CD14-positive monocyte (primary cell): ENCODE data around the gene MARCKS. TPM values are rescaled to one million over a fixed set of nuclear protein-coding genes. Genes with fewer than 3 reads are reported as not detected.

Experiments used
- DNase-seq, 3 donors: peaks; one replicate each; pipeline ENCODE4 v3.0.0-alpha.2; 2011 to 2022
- H2AFZ ChIP-seq: 2 replicates; pipeline ENCODE4 v1.6.0; 2012; ENCODE audit warnings: mild to moderate bottlenecking, low read depth, low read length, inconsistent platforms; ENCODE audit not compliant: insufficient read depth, poor library complexity, severe bottlenecking
- H3K27ac ChIP-seq, 2 donors: 1 replicate in 1 of 2; 2 replicates in 1 of 2; pipeline ENCODE4 v1.5.1; 2012 to 2013; ENCODE audit warnings: low read length in 2 of 2, control low read depth in 1 of 2, inconsistent platforms in 1 of 2, low read depth in 1 of 2, mild to moderate bottlenecking in 1 of 2
- H3K27me3 ChIP-seq, 2 donors: one replicate each; pipeline versions ENCODE4 v1.6.0 to v1.6.1; 2011 to 2013; ENCODE audit warnings: low read length in 2 of 2; ENCODE audit not compliant: control insufficient read depth in 2 of 2, insufficient read depth in 2 of 2
- H3K36me3 ChIP-seq, 2 donors: replicated peaks in 1 of 2; 1 replicate in 1 of 2; 2 replicates in 1 of 2; pipeline versions ENCODE4 v1.5.1 to v1.6.1; 2012 to 2013; ENCODE audit warnings: low read length in 2 of 2, control low read depth in 1 of 2, inconsistent platforms in 1 of 2, mild to moderate bottlenecking in 1 of 2; ENCODE audit not compliant: insufficient read depth in 2 of 2, control insufficient read depth in 1 of 2
- H3K4me1 ChIP-seq, 2 donors: 1 replicate in 1 of 2; 2 replicates in 1 of 2; pipeline versions ENCODE4 v1.5.1 to v1.6.1; 2012 to 2013; ENCODE audit warnings: low read length in 2 of 2, control low read depth in 1 of 2, inconsistent platforms in 1 of 2, mild to moderate bottlenecking in 1 of 2, moderate library complexity in 1 of 2; ENCODE audit not compliant: insufficient read depth in 2 of 2, control insufficient read depth in 1 of 2
- H3K4me2 ChIP-seq: replicated peaks from 2 replicates; pipeline ENCODE3; 2012; ENCODE audit warnings: low read length, moderate library complexity, mild to moderate bottlenecking; ENCODE audit not compliant: poor library complexity, severe bottlenecking; ENCODE audit errors: extremely low read depth
- H3K4me3 ChIP-seq, 3 experiments: fragments of 200-600 bp in 1 of 3; sonication (generic) in 1 of 3; replicated peaks in 1 of 3; 1 replicate in 2 of 3; 2 replicates in 1 of 3; pipeline ENCODE4 v1.5.1; 2011 to 2013; ENCODE audit warnings: low read length in 3 of 3, mild to moderate bottlenecking in 3 of 3, control low read depth in 2 of 3, low read depth in 2 of 3, inconsistent platforms in 1 of 3, moderate library complexity in 1 of 3
- H3K79me2 ChIP-seq: 2 replicates; pipeline ENCODE4 v1.6.0; 2012; ENCODE audit warnings: mild to moderate bottlenecking, control low read depth, inconsistent platforms, low read length, moderate library complexity; ENCODE audit not compliant: insufficient read depth
- H3K9ac ChIP-seq: 2 replicates; pipeline ENCODE4 v1.6.0; 2017; ENCODE audit warnings: low read length, mild to moderate bottlenecking; ENCODE audit not compliant: insufficient read depth, poor library complexity, severe bottlenecking
- H3K9me3 ChIP-seq, 2 donors: replicated peaks in 1 of 2; 1 replicate in 1 of 2; 2 replicates in 1 of 2; pipeline versions ENCODE4 v1.5.1 to v1.6.1; 2012 to 2013; ENCODE audit warnings: low read length in 2 of 2, control low read depth in 1 of 2; ENCODE audit not compliant: control insufficient read depth in 1 of 2, insufficient read depth in 1 of 2
- H4K20me1 ChIP-seq: 2 replicates; pipeline ENCODE4 v1.6.0; 2012; ENCODE audit warnings: mild to moderate bottlenecking, low read length, control low read depth, moderate library complexity; ENCODE audit not compliant: insufficient read depth
- H3K27ac Mint-ChIP-seq, 7 donors: one replicate each; pipeline ENCODE4 v1.8.0; 2020; ENCODE audit warnings: mild to moderate bottlenecking in 7 of 7, mixed read lengths in 7 of 7, moderate library complexity in 6 of 7, inconsistent platforms in 2 of 7
- H3K27me3 Mint-ChIP-seq, 3 donors: one replicate each; pipeline ENCODE4 v1.8.0; 2021 to 2022; ENCODE audit warnings: low read depth in 3 of 3, mild to moderate bottlenecking in 3 of 3, mixed read lengths in 3 of 3, moderate library complexity in 3 of 3, inconsistent platforms in 1 of 3
- H3K36me3 Mint-ChIP-seq, 2 donors: one replicate each; pipeline ENCODE4 v1.8.0; 2020; ENCODE audit warnings: mixed read lengths in 2 of 2, inconsistent platforms in 1 of 2, mild to moderate bottlenecking in 1 of 2
- H3K4me1 Mint-ChIP-seq: one replicate; pipeline ENCODE4 v1.8.0; 2020; ENCODE audit warnings: mild to moderate bottlenecking, mixed read lengths
- H3K4me3 Mint-ChIP-seq, 2 donors: one replicate each; pipeline ENCODE4 v1.8.0; 2020; ENCODE audit warnings: mild to moderate bottlenecking in 2 of 2, mixed read lengths in 2 of 2, moderate library complexity in 1 of 2
- H3K9me3 Mint-ChIP-seq, 7 donors: one replicate each; pipeline ENCODE4 v1.8.0; 2020 to 2022; ENCODE audit warnings: mixed read lengths in 7 of 7, mild to moderate bottlenecking in 6 of 7, moderate library complexity in 6 of 7, inconsistent platforms in 2 of 7
- CTCF ChIP-seq: fragments of 200-600 bp; IDR thresholded peaks from one replicate; pipeline ENCODE4 v1.8.0; 2022; ENCODE audit warnings: antibody characterized with exemption, mild to moderate bottlenecking
- WGBS: methylation state at CpG from one replicate; pipeline ENCODE4 v1.1.5; 2013; ENCODE audit warnings: missing lambda C conversion rate; ENCODE audit not compliant: insufficient coverage; 5-methylcytosine and 5-hydroxymethylcytosine counted together
- intact Hi-C, 2 donors: fragments of 100-400 bp; cut with micrococcal nuclease; formaldehyde crosslinking; loops; one replicate each; pipeline versions ENCODE4 v1.15.0 to v1.15.1; 2023
- polyA plus RNA-seq, 3 donors: library from polyadenylated mRNA; depleted of rRNA in 1 of 3; unstranded in 2 of 3; stranded (reverse) in 1 of 3; fragments of 300-500 nt in 2 of 3; fragments of >200 nt in 1 of 3; fragmentation: Illumina TruSeq in 2 of 3; gene quantifications; 1 replicate in 2 of 3; 2 replicates in 1 of 3; pipeline ENCODE4 v1.2.3, GENCODE V29; 2012 to 2021

Gene MARCKS
- polyA plus RNA-seq, 3 donors: 12.1 to 22.9 (median 14.4) TPM

DNA sequence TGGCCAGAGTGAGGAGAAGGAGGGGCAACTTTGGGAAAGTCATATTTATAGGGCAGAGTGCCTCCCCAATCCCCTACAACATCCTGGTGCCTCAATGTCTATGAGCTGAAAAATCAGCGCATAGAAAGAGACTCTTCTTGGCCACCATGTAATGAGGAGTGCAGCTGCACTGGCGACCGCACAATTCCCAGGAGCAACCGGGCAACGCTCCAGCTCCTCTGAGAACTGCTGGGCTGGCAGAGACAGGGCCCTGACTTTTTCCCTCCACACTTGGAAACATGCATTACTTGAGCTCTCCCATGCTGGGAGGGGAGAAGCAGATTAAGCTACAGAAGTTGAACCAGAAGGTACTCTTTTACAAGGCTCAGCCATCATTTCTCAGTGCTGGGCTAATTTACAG, 31.4 kb upstream of the MARCKS start:
- Histone ChIP-seq H3K4me1 (peaks cover 5 to 7% of the 10 kb centered on the region in 2 donors), H3K9ac (no peak overlapping the region)

DNA sequence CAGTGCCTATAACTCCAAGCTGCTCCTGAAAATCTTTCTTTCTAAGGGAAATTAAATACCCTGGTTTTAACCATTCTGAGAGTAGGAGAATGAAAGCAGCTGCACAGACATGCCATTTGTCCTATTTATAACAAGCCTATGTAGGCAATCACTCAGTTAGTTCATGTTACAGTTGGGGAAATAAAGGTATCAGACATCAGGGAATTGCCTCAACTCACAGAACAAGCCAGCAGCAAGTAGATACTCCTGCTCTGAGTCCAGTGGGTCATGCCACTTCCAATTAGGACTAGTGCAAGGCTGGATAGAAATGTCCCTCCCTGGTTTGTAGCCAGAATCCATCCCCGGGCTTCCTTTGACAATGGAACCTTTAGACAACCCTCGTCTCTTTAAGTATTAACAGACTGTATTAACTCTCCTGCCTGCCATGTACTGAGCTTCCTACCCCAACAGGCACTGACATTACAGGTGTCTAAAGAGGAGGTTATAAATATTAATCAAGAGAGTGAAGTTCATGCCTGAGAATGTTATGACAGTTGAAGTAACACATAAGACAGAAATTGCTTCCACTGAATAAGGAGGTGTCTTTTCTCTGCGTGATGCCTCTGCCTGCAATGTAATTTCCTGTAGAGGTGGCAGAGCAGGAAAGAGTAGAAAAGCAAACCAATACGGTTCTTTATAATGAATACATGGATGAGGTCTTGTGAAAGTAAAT, 28.0 kb upstream of the MARCKS start:
- Histone ChIP-seq H3K4me1 (peaks cover 10 to 14% of the 10 kb centered on the region in 2 donors), H3K9me3 (no peaks in the 10 kb centered on the region), H3K4me2 (no peak overlapping the region), H3K36me3 (no peaks in the 10 kb centered on the region), H3K79me2 (no peaks in the 10 kb centered on the region), H2AFZ (no peak overlapping the region), H3K27ac (no peak overlapping the region), H3K9ac (no peak overlapping the region), H3K27me3 (no peaks in the 10 kb centered on the region), H4K20me1 (no peaks in the 10 kb centered on the region), H3K4me3 (no peak overlapping the region)
- WGBS: no CpG with 5 or more reads among the region's 4 CpGs
- intact Hi-C loops: no loop called here
- Mint-ChIP-seq H3K27ac (peak overlapping the region in 1 of 7 donors; percentile 53), H3K36me3 (no peaks in the 10 kb centered on the region), H3K27me3 (peaks cover 0 to 2% (median 0%) of the 10 kb centered on the region in 3 donors), H3K9me3 (peaks cover 0 to 8% (median 2%) of the 10 kb centered on the region in 7 donors), H3K4me1 (peaks cover 18% of the 10 kb centered on the region), H3K4me3 (no peak overlapping the region)
- no peak for TF ChIP-seq CTCF
- no peak for DNase-seq

More for the DNA sequence above, 31.4 kb upstream of the MARCKS start:
- TF ChIP-seq CTCF: no peak
- no peaks in the 10 kb centered on the region for H3K36me3 ChIP-seq
- Mint-ChIP-seq H3K27me3 (peaks cover 0 to 2% (median 0%) of the 10 kb centered on the region in 3 donors), H3K9me3 (peaks cover 0 to 4% (median 0%) of the 10 kb centered on the region in 7 donors), H3K4me1 (peaks cover 10% of the 10 kb centered on the region), H3K4me3 (no peak overlapping the region), H3K27ac (no peak overlapping the region), H3K36me3 (no peaks in the 10 kb centered on the region)
- no peak for DNase-seq
- H3K27me3 ChIP-seq: no peaks in the 10 kb centered on the region
- WGBS: 100% methylated on average over 3 of the region's 5 CpGs
- no peak overlapping the region for H3K27ac ChIP-seq
- no peaks in the 10 kb centered on the region for H4K20me1 ChIP-seq
- H3K4me3 ChIP-seq: no peak overlapping the region
- intact Hi-C loops: no loop called here
- no peak overlapping the region for H3K4me2 ChIP-seq
- H2AFZ ChIP-seq: no peak overlapping the region
- H3K79me2 ChIP-seq: no peaks in the 10 kb centered on the region
- no peaks in the 10 kb centered on the region for H3K9me3 ChIP-seq
